HepG2 (cell line): ENCODE data around the gene C1QTNF12. TPM values are rescaled to one million over a fixed set of nuclear protein-coding genes. Genes with fewer than 3 reads are reported as not detected.

Experiments
- ATAC-seq: fragments of 200-7000 bp; cut with Tn5 transposase; 3 replicates; pipeline ENCODE4 v1.9.1; 2020; ENCODE audit warnings: mild to moderate bottlenecking, moderate library complexity
- BruUV-seq: library from RNA; stranded (reverse); fragments of 400-500 nt; replicated peaks from 2 replicates; lab custom pipeline; 2021; lab: Mats Ljungman, UMichigan
- CTCF ChIA-PET: fragments of 300-600 bp; formaldehyde crosslinking; extraction: SDS; loops from one replicate; lab custom pipeline; 2021; ENCODE audit warnings: low total read pairs, inconsistent platforms, low intra/inter-chr PET ratio; lab: Yijun Ruan, JAX
- POLR2A ChIA-PET: fragments of 350-600 bp; sonication (Branson Sonifier 250); formaldehyde crosslinking; loops from one replicate; lab custom pipeline; 2020; ENCODE audit warnings: antibody characterized with exemption, inconsistent platforms; lab: Yijun Ruan, JAX
- DNase-seq: peaks from one replicate; pipeline ENCODE4 v3.0.0-alpha.2; 2015; ENCODE audit warnings: low spot score
- FAIRE-seq: peaks from 3 replicates; lab custom pipeline; 2011; peaks lifted over from hg19 to GRCh38; lab: Jason Lieb, UNC
- H2AFZ ChIP-seq: one replicate; pipeline ENCODE4 v1.6.1; 2011; ENCODE audit warnings: low read length, inconsistent platforms
- H3K27ac ChIP-seq: fragments of 300-600 bp; 3 replicates; pipeline ENCODE4 v1.8.0; 2011; ENCODE audit warnings: mixed run types, mild to moderate bottlenecking, mixed read lengths, low read length, inconsistent platforms; ENCODE audit not compliant: insufficient read depth; ENCODE audit errors: extremely low read length
- H3K27me3 ChIP-seq, 2 experiments: fragments of 200-600 bp in 1 of 2; 2 replicates in 1 of 2; 3 replicates in 1 of 2; pipeline versions ENCODE4 v1.6.0 to v1.8.0; 2011; ENCODE audit warnings: low read length in 2 of 2, mild to moderate bottlenecking in 2 of 2, moderate library complexity in 2 of 2, inconsistent platforms in 1 of 2; ENCODE audit not compliant: insufficient read depth in 2 of 2, control insufficient read depth in 1 of 2
- H3K36me3 ChIP-seq, 2 experiments: fragments of 200-600 bp in 1 of 2; replicated peaks in 1 of 2; 2 replicates in 1 of 2; 3 replicates in 1 of 2; pipeline versions ENCODE4 v1.5.1 to v1.8.0; 2011; ENCODE audit warnings: low read length in 2 of 2, inconsistent platforms in 1 of 2; ENCODE audit not compliant: insufficient read depth in 2 of 2, control insufficient read depth in 1 of 2
- H3K4me1 ChIP-seq: 2 replicates; pipeline ENCODE4 v1.5.1; 2012; ENCODE audit warnings: low read length, inconsistent platforms; ENCODE audit not compliant: insufficient read depth
- H3K4me2 ChIP-seq: 2 replicates; pipeline ENCODE4 v1.6.0; 2011; ENCODE audit warnings: low read depth, low read length, inconsistent platforms
- H3K4me3 ChIP-seq, 3 experiments: fragments of 200-600 bp in 1 of 3; sonication (generic), shearing (Covaris generic) in 1 of 3; replicated peaks in 1 of 3; 2 replicates each; pipeline ENCODE4 v1.5.1; 2011 to 2016; ENCODE audit warnings: low read length in 3 of 3, inconsistent platforms in 2 of 3, low read depth in 2 of 3, mild to moderate bottlenecking in 2 of 3, control low read depth in 1 of 3, mixed read lengths in 1 of 3; ENCODE audit not compliant: insufficient read depth in 1 of 3
- H3K79me2 ChIP-seq: one replicate; pipeline ENCODE4 v1.6.1; 2011; ENCODE audit warnings: low read length, inconsistent platforms; ENCODE audit not compliant: insufficient read depth
- H3K9ac ChIP-seq: 2 replicates; pipeline ENCODE4 v1.6.0; 2011; ENCODE audit warnings: mild to moderate bottlenecking, low read depth, low read length, inconsistent platforms; ENCODE audit not compliant: insufficient read depth
- H3K9me3 ChIP-seq: 2 replicates; pipeline ENCODE4 v1.5.1; 2012; ENCODE audit warnings: mild to moderate bottlenecking, low read length
- H4K20me1 ChIP-seq: 2 replicates; pipeline ENCODE4 v1.6.0; 2011; ENCODE audit warnings: inconsistent platforms, mild to moderate bottlenecking, low read length, moderate library complexity; ENCODE audit not compliant: insufficient read depth
- AKAP8 ChIP-seq: sonication (generic); formaldehyde crosslinking; IDR thresholded peaks from 2 replicates; pipeline ENCODE4 v1.5.1; 2020; ENCODE audit warnings: mild to moderate bottlenecking, missing genetic modification reagents
- CENPBD1 ChIP-seq: sonication (generic); formaldehyde crosslinking; IDR thresholded peaks from 2 replicates; pipeline ENCODE4 v1.8.0; 2022; ENCODE audit warnings: missing genetic modification reagents, low read depth, mild to moderate bottlenecking, borderline replicate concordance
- FUBP1 ChIP-seq: sonication (generic); formaldehyde crosslinking; IDR thresholded peaks from 2 replicates; pipeline ENCODE4 v1.5.1; 2020; ENCODE audit warnings: missing genetic modification reagents, mild to moderate bottlenecking, borderline replicate concordance
- MAZ ChIP-seq, 2 experiments: sonication (generic) in 1 of 2; formaldehyde crosslinking in 1 of 2; IDR thresholded peaks; 2 replicates each; pipeline versions ENCODE4 v1.5.0 to v1.6.1; 2012 to 2020; ENCODE audit warnings: low read depth in 2 of 2, mild to moderate bottlenecking in 2 of 2, borderline replicate concordance in 1 of 2, improper control_type of control experiment in 1 of 2, low read length in 1 of 2, missing genetic modification reagents in 1 of 2, moderate library complexity in 1 of 2
- MXD4 ChIP-seq: IDR thresholded peaks from 2 replicates; pipeline ENCODE4 v1.6.1; 2016; ENCODE audit warnings: mild to moderate bottlenecking, missing biosample characterization, missing genetic modification reagents
- NFRKB ChIP-seq: fragments of 450-650 bp; IDR thresholded peaks from 2 replicates; pipeline ENCODE4 v1.6.1; 2017
- ZKSCAN1 ChIP-seq: fragments of 150-350 bp; IDR thresholded peaks from 2 replicates; pipeline ENCODE4 v1.6.1; 2014; ENCODE audit warnings: low read length
- ZNF703 ChIP-seq: sonication (generic); formaldehyde crosslinking; IDR thresholded peaks from 2 replicates; pipeline ENCODE4 v1.5.1; 2020; ENCODE audit warnings: missing genetic modification reagents, mild to moderate bottlenecking, moderate library complexity, borderline replicate concordance
- WGBS: methylation state at CpG from one replicate; pipeline ENCODE4 v1.1.6; 2017; ENCODE audit warnings: low lambda C conversion rate; 5-methylcytosine and 5-hydroxymethylcytosine counted together
- in situ Hi-C: cut with HindIII; loops from 2 replicates; pipeline ENCODE4 v1.10.0; 2017; ENCODE audit warnings: low pct_unique_long_range_greater_than_20kb; ENCODE audit not compliant: extremely low pct_ligation_motif_present
- intact Hi-C: fragments of 100-400 bp; cut with micrococcal nuclease; formaldehyde crosslinking; loops from one replicate; pipeline ENCODE4 v1.10.0; 2022; ENCODE audit not compliant: unreplicated experiment
- polyA plus RNA-seq, 8 experiments: library from polyadenylated mRNA; depleted of rRNA in 3 of 8; stranded (reverse) in 7 of 8; unstranded in 1 of 8; fragments of >200 nt; fragmentation: Illumina TruSeq in 4 of 8; extraction: Trizol in 4 of 8; gene quantifications; 2 replicates each; pipeline versions ENCODE4 v1.2.1 to v1.2.3, GENCODE V29; 2011 to 2016; ENCODE audit warnings: low read depth in 4 of 8, missing spikeins in 1 of 8, mixed read lengths in 1 of 8; ENCODE audit not compliant: insufficient read depth in 1 of 8
- total RNA-seq, 5 experiments: library from RNA; depleted of rRNA; stranded (reverse); fragments of >200 nt; fragmentation: Illumina TruSeq; extraction: Trizol; gene quantifications; 2 replicates each; pipeline ENCODE4 v1.2.3, GENCODE V29; 2016; ENCODE audit warnings: low read depth in 1 of 5

Gene C1QTNF12
- total and polyA plus RNA-seq, 2 of the 13 experiments (the other 11 are each of a cell fraction or from before 2014, with no cell fraction given), result 0.18 to 0.64 TPM

GRCh38 chr1:1218524-1219200 is 27.9 kb downstream of the C1QTNF12 start:
- no peak overlapping the region for H2AFZ ChIP-seq
- H3K9me3 ChIP-seq, result no peaks in the 10 kb centered on the region
- H3K4me2 ChIP-seq, result no peak overlapping the region
- ATAC-seq, result no peak
- 92% methylated on average over 16 of the region's 36 CpGs for WGBS
- no peak for FAIRE-seq
- H3K27me3 ChIP-seq, result no peaks in the 10 kb centered on the region
- H3K4me1 ChIP-seq, result no peaks in the 10 kb centered on the region
- no peak overlapping the region for H3K4me3 ChIP-seq
- H3K36me3 ChIP-seq, result peaks cover 27 to 51% of the 10 kb centered on the region in 2 experiments; a peak in 4 of 5 replicates
- no peak overlapping the region for H3K27ac ChIP-seq
- BruUV-seq, result no TSS peak
- POLR2A ChIA-PET, result no interaction called here
- in situ Hi-C loops, result no loop called here
- H3K79me2 ChIP-seq, result no peaks in the 10 kb centered on the region
- TF ChIP-seq AKAP8 (CRISPR knock-in tag), result peak; percentile 58; the same call in 1 of the 2 replicates
- TF ChIP-seq MAZ (IDR thresholded peaks at IDR 0.05; ENCODE audit: borderline replicate concordance, low read depth, low read length), result no peak
- no peak for TF ChIP-seq MAZ (CRISPR knock-in tag; IDR thresholded peaks at IDR 0.05; ENCODE audit: low read depth)
- TF ChIP-seq ZNF703 (CRISPR knock-in tag), result no peak
- TF ChIP-seq NFRKB, result no peak
- TF ChIP-seq MXD4, result no peak
- TF ChIP-seq CENPBD1 (CRISPR knock-in tag), result no peak
- no peak for TF ChIP-seq FUBP1 (CRISPR knock-in tag)
- TF ChIP-seq ZKSCAN1, result no peak
- TF ChIP-seq, all 625 proteins: peak for 1
- Histone ChIP-seq H4K20me1 (no peaks in the 10 kb centered on the region), H3K9ac (no peak overlapping the region)
- CTCF ChIA-PET, result no interaction called here
- DNase-seq, result no peak
- intact Hi-C loops, result no loop called here
